GM18909 (cell line): ENCODE measurements around the gene COX19.
"Not testable (repeated sequence)": the region's sequence is repeated elsewhere in the genome, so short reads cannot be mapped to it uniquely, and the experiment has no call there.

Source experiments
- ATAC-seq: cut with Tn5 transposase; IDR thresholded peaks from one replicate; pipeline ENCODE4 v1.9.1; 2021; ENCODE audit warnings: mild to moderate bottlenecking; ENCODE audit not compliant: unreplicated experiment, poor library complexity

The COX19 gene

GRCh38 chr7:931871-932650, 43.3 kb downstream of the COX19 start:
- ATAC-seq = no peak

- ATAC-seq = no peak
Observed at GRCh38 chr7:930975-931758, 44.2 kb downstream of the COX19 start.

GRCh38 chr7:929311-929711, 46.0 kb downstream of the COX19 start:
- ATAC-seq = no peak

- ATAC-seq = no peak
Observed at GRCh38 chr7:927031-927671, 48.2 kb downstream of the COX19 start.

GRCh38 chr7:926061-927030, 49.0 kb downstream of the COX19 start:
- ATAC-seq = no peak

GRCh38 chr7:925601-926000, 49.7 kb downstream of the COX19 start:
- no peak for ATAC-seq

GRCh38 chr7:924541-925231, 50.7 kb downstream of the COX19 start:
- peak; percentile 55 for ATAC-seq

GRCh38 chr7:924042-924441, 51.3 kb downstream of the COX19 start:
- not testable (repeated sequence) for ATAC-seq

GRCh38 chr7:923108-924041, 52.0 kb downstream of the COX19 start:
- peak; percentile 79 for ATAC-seq

- ATAC-seq = no peak
Observed at GRCh38 chr7:922334-923107, 52.8 kb downstream of the COX19 start.

- no peak for ATAC-seq
Observed at GRCh38 chr7:921581-922333, 53.6 kb downstream of the COX19 start.

- ATAC-seq = no peak
Observed at GRCh38 chr7:921071-921461, 54.3 kb downstream of the COX19 start.

- ATAC-seq = no peak
Observed at GRCh38 chr7:920351-921070, 54.8 kb downstream of the COX19 start.

GRCh38 chr7:919924-920341, 55.4 kb downstream of the COX19 start:
- no peak for ATAC-seq

- no peak for ATAC-seq
Observed at GRCh38 chr7:919114-919442, 56.3 kb downstream of the COX19 start.

- ATAC-seq = no peak
Observed at GRCh38 chr7:918441-919113, 56.8 kb downstream of the COX19 start.
